Right cardiac atrium (tissue), 5 donors: ENCODE results near the gene OR2A12. TPM values are rescaled to one million over a fixed set of nuclear protein-coding genes. Genes with fewer than 3 reads are reported as not detected.
"Not testable (repeated sequence)": the region's sequence is repeated elsewhere in the genome, so short reads cannot be mapped to it uniquely, and the experiment has no call there.

Experiments used
- ATAC-seq, 2 donors: fragments of 200-7000 bp; cut with Tn5 transposase; one replicate each; pipeline versions ENCODE4 v1.8.0 to v1.9.1; 2020; ENCODE audit warnings: moderate library complexity in 2 of 2, mild to moderate bottlenecking in 1 of 2
- DNase-seq, 3 donors: peaks; one replicate each; pipeline ENCODE4 v3.0.0-alpha.2; 2020
- H3K27ac ChIP-seq: one replicate; pipeline ENCODE4 v1.5.1; 2013; ENCODE audit warnings: mild to moderate bottlenecking, low read length, control low read depth, moderate library complexity
- H3K27me3 ChIP-seq: one replicate; pipeline ENCODE4 v1.6.1; 2013; ENCODE audit not compliant: control insufficient read depth, insufficient read depth
- H3K4me1 ChIP-seq: one replicate; pipeline ENCODE4 v1.6.1; 2013; ENCODE audit warnings: low read length; ENCODE audit not compliant: control insufficient read depth, insufficient read depth
- H3K4me3 ChIP-seq: one replicate; pipeline ENCODE4 v1.5.1; 2013; ENCODE audit warnings: low read length, control low read depth
- H3K9me3 ChIP-seq: one replicate; pipeline ENCODE4 v1.6.1; 2013; ENCODE audit warnings: low read length; ENCODE audit not compliant: control insufficient read depth
- WGBS: extraction: QIAGEN DNeasy Blood & Tissue Kit; methylation state at CpG from one replicate; pipeline ENCODE4 v1.1.7; 2013; 5-methylcytosine and 5-hydroxymethylcytosine counted together
- intact Hi-C, 4 donors: fragments of 100-400 bp; cut with DNase I; formaldehyde crosslinking; loops; one replicate each; pipeline versions ENCODE4 v1.11.0 to v1.14.0; 2022 to 2023
- long read RNA-seq, 4 donors: library from polyadenylated mRNA; unstranded; transcript quantifications; one replicate each; pipeline ENCODE4 v2.0.0, GENCODE V29; 2020 to 2021
- polyA plus RNA-seq: library from polyadenylated mRNA; stranded (reverse); fragments of 200-250 nt; gene quantifications from one replicate; pipeline ENCODE4 v1.2.3, GENCODE V29; 2013
- total RNA-seq, 4 donors: library from RNA; stranded (reverse); fragmentation: NEBNext Ultra II Directional; extraction: Animal tissue kit (Norgen Biotek cat#: 25700); gene quantifications; one replicate each; pipeline ENCODE4 v1.2.1, GENCODE V29; 2021
- donor health status: healthy with polysubstance abuse.
- donor health status: DM: no; HTN: yes; CAD: no.
- donor health status: DM: no; HTN: no; CAD: no.
- donor health status: DM: no; HTN: yes; CAD: no; lungs with severe emphysema.
- donor health status: DM: yes; HTN: yes; CAD: no.

Gene OR2A12, protein sequence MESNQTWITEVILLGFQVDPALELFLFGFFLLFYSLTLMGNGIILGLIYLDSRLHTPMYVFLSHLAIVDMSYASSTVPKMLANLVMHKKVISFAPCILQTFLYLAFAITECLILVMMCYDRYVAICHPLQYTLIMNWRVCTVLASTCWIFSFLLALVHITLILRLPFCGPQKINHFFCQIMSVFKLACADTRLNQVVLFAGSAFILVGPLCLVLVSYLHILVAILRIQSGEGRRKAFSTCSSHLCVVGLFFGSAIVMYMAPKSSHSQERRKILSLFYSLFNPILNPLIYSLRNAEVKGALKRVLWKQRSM
- total RNA-seq (not detected), polyA plus RNA-seq (not detected)
- long read RNA-seq, donor 1: 0 reads
- long read RNA-seq, donor 2: 0 reads
- long read RNA-seq, donor 3: 0 reads
- long read RNA-seq, donor 4: 0 reads

DNA sequence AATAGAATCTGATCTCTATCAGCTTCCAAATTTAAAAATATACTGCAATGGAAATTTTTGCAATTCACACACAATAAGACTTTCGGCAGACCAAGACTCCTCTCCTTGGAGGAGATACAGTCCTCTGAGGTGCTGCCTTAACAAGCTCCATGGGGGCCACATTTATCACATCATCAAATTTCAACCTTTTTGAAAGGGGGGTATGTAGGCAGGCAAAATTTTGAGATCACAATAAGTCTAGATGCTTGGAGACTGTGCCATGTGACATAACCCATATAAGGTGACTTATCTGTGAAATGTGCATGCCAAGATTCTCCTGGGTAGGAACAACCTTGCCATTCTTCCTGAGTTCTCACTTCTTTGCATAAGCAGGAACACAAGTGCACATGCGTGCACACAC is at the start of gene OR2A12:
OR2A12 (plus strand) TSS at position 301 of the 400 bp plus-strand sequence. CDS start 8,830 bp downstream, outside the sequence.
- 80% methylated on average over 2 of the region's 2 CpGs for WGBS
- intact Hi-C loops: no loop called here

DNA sequence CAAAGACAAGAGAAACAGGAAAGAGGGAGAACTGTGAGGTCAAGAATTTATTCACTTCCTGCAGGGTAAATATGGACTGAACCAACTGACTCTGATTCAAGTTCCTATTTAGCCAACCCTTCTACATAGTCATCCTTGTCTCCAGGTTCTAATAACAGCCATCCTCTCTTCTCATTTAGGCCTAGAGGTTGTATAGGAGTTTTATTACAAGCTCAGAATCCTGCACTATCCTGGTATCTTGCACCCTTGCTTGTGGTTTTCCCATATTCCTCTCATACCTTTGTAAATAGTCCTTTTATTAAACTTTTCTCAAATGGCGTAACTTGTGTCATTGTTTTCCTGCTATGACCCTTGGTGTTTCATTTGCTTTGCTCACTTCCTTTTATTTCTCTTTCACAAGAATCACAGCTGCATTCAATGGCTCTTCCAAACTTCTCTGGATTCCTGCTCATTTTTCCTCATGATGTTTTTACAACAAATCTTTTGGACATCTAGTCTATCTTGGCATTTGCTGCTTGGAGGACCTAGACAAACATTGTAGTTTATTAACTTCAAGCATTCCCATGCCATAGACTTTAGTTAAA is 49.7 kb upstream of the OR2A12 start:
- Histone ChIP-seq H3K4me1 (no peaks in the 10 kb centered on the region), H3K27ac (no peak overlapping the region), H3K4me3 (no peak overlapping the region), H3K27me3 (no peaks in the 10 kb centered on the region), H3K9me3 (no peaks in the 10 kb centered on the region)
- DNase-seq: no peak
- 84% methylated on average over 1 of the region's 1 CpG for WGBS
- ATAC-seq: no peak
- intact Hi-C loops: no loop called here

More for the DNA sequence above, at the start of gene OR2A12:
- H3K4me3 ChIP-seq: no peak within 1 kb of the TSS
- no peaks in the 10 kb centered on the region for H3K9me3 ChIP-seq
- H3K4me1 ChIP-seq: no peaks in the 10 kb centered on the region
- no peak within 1 kb of the TSS for H3K27ac ChIP-seq
- DNase-seq: no peak
- no peaks in the 10 kb centered on the region for H3K27me3 ChIP-seq
- ATAC-seq: no peak

DNA sequence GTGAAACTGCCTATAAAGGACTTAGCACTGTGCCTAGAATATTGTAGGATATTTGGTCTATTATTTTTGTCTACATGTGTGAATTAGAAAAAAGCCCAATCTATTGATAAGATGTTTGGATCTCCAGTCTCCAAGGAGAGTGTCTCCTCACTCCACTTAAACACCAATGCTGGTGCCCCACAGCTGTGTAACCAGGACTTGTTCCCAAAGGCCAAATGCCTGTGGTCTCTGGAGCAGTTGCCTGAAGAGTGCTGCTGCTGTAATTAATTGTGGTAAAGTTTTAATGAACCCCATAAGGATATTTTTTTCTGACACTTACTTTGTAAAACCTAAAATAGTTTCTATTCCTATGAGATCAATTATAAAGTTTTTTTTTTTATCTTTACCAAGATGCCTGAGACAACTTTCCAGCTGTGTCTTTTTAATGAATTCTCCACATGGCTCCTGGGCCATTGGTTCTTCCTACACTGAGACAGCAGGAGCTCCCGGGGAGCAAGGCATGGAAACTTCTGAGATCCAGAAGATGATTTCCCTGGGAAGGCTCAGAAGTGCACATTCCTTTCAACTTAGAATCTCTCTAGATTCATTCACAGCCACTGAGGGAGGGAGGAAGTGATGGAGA is 48.6 kb upstream of the OR2A12 start:
- H3K9me3 ChIP-seq: no peaks in the 10 kb centered on the region
- 43% methylated on average over 1 of the region's 1 CpG for WGBS
- H3K27me3 ChIP-seq: no peaks in the 10 kb centered on the region
- ATAC-seq: no peak
- H3K4me1 ChIP-seq: no peaks in the 10 kb centered on the region
- no peak overlapping the region for H3K27ac ChIP-seq
- no peak overlapping the region for H3K4me3 ChIP-seq
- no peak for DNase-seq
- intact Hi-C loops: no loop called here

DNA sequence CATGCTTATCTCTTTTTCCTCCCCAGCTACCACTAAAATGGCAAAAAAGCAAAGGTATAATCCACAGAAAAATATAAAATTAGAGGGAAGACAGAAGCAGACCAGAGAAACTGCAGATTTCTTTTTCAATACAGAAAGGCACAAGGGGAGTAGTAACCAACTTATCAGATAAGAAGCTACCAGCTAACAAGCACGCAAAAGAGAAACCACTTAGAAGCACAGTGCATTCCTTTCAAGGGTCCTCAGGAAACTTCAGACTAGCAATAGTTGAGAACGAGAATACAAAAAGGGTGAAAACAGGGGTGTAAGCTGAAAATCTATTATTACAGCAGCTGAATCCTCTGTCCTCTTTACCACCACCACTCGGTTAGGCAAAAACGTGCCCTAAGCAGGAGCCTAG is 47.2 kb upstream of the OR2A12 start:
- WGBS: 66% methylated on average over 4 of the region's 4 CpGs
- no peak overlapping the region for H3K27ac ChIP-seq
- ATAC-seq (no peak), DNase-seq (no peak)
- no peaks in the 10 kb centered on the region for H3K4me1 ChIP-seq
- no peak overlapping the region for H3K4me3 ChIP-seq
- no peaks in the 10 kb centered on the region for H3K9me3 ChIP-seq
- intact Hi-C loops: no loop called here
- no peaks in the 10 kb centered on the region for H3K27me3 ChIP-seq

DNA sequence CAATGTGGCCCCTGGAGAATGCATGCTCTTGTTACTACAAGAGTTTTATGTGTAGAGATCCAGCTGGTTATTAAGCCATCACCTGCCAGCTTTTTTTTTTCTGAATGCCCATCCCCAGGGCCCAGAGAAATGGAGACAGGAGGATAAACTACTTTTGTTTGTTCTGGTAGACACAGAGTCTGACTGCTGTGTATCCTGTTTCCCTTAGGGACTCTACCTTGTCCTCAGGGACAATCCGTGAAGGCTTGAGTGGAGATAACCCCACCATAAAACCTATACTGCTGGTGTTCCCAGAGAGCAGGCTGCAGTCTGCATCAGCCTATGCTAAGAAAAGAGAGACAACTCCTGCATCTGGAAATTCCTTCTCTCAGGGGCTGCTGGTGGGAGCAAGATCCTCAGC is 37.4 kb upstream of the OR2A12 start, which contains the start of gene OR2A5:
OR2A5 (plus strand) TSS at position 301 of the 400 bp plus-strand sequence. CDS start 1,454 bp downstream, outside the sequence.
- Histone ChIP-seq H3K9me3 (no peaks in the 10 kb centered on the region), H3K27ac (no peak within 1 kb of the TSS), H3K27me3 (no peaks in the 10 kb centered on the region), H3K4me3 (no peak within 1 kb of the TSS), H3K4me1 (no peaks in the 10 kb centered on the region)
- DNase-seq: no peak
- ATAC-seq: no peak
- intact Hi-C loops: no loop called here
- WGBS: 62% methylated on average over 1 of the region's 1 CpG

DNA sequence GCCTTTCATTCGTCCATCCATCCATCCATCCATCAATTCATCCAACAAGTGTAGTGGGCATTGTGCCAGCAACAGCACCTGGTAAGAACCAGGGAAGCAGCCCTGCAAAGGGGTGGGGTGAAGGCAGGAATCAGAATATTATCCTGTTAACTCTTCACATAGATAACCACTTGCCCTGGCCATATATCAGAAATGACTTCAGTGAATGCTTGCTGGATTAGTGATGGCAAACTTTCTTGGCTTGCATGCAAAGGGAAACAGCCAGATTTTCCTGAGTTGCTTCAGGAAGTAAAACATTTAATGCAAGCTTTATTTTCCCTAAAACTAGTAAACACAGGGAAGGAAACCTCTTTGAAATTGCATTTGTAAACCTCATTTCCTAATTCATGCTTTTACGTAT is 36.6 kb upstream of the OR2A12 start:
- WGBS: 54% methylated on average over 2 of the region's 2 CpGs
- Histone ChIP-seq H3K4me3 (no peak overlapping the region), H3K9me3 (no peaks in the 10 kb centered on the region), H3K4me1 (no peaks in the 10 kb centered on the region), H3K27ac (no peak overlapping the region), H3K27me3 (no peaks in the 10 kb centered on the region)
- DNase-seq (no peak), ATAC-seq (no peak)
- intact Hi-C loops: no loop called here

DNA sequence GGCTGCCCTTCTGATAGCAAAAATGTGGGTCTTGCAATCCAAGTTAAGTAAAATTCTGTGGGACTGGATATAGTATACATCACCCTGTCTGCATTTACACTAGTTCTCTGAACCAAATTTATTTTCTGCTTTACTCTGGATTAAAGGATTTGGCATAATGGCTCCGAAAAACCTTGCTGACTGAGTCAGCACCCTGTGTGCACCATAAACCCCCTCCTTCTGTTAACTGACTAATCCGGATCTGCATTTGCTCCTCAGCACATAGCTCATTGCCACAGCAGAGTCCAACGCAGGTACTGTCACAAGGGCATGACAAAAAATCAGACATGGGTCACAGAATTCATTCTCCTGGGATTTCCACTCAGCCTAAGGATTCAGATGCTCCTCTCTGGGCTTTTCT is 36.0 kb upstream of the OR2A12 start:
- no peak overlapping the region for H3K27ac ChIP-seq
- H3K4me3 ChIP-seq: no peak overlapping the region
- 78% methylated on average over 3 of the region's 3 CpGs for WGBS
- intact Hi-C loops: no loop called here
- no peaks in the 10 kb centered on the region for H3K4me1 ChIP-seq
- H3K9me3 ChIP-seq: no peaks in the 10 kb centered on the region
- DNase-seq (no peak), ATAC-seq (no peak)
- H3K27me3 ChIP-seq: no peaks in the 10 kb centered on the region

DNA sequence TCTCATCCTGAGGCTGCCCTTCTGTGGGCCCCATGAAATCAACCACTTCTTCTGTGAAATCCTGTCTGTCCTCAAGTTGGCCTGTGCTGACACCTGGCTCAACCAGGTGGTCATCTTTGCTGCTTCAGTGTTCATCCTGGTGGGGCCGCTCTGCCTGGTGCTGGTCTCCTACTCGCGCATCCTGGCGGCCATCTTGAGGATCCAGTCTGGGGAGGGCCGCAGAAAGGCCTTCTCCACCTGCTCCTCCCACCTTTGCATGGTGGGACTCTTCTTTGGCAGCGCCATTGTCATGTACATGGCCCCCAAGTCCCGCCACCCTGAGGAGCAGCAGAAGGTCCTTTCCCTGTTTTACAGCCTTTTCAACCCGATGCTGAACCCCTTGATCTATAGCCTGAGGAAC is 35.2 kb upstream of the OR2A12 start:
- not testable (repeated sequence) for H3K4me1 ChIP-seq, DNase-seq
- WGBS: 88% methylated on average over 8 of the region's 8 CpGs

DNA sequence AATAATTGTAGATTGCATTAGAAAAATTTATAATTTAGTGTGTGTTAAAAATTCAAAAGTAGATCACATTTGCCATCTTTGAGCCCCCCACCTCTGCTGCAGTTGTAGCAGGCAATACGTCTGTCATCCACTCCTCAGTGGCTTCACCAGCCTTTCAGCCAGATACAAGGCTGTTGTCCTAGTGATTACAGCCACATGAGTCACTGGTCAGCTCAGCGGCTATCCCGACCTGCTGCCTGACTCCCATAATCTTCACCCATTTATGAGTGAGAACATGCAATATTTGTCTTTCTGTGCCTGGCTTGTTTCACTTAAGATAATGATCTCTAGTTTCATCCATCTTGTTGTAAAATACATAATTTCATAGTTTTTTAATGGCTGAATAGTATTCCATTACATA is 28.1 kb upstream of the OR2A12 start:
- WGBS: 75% methylated on average over 3 of the region's 3 CpGs
- no peaks in the 10 kb centered on the region for H3K4me1 ChIP-seq
- H3K4me3 ChIP-seq: no peak overlapping the region
- H3K27me3 ChIP-seq: no peaks in the 10 kb centered on the region
- H3K9me3 ChIP-seq: no peaks in the 10 kb centered on the region
- H3K27ac ChIP-seq: no peak overlapping the region
- intact Hi-C loops: no loop called here
- DNase-seq (no peak), ATAC-seq (no peak)

More for the DNA sequence above, 35.2 kb upstream of the OR2A12 start:
- H3K9me3 ChIP-seq, ATAC-seq, H3K4me3 ChIP-seq, H3K27ac ChIP-seq, H3K27me3 ChIP-seq, intact Hi-C loops: not testable (repeated sequence)

DNA sequence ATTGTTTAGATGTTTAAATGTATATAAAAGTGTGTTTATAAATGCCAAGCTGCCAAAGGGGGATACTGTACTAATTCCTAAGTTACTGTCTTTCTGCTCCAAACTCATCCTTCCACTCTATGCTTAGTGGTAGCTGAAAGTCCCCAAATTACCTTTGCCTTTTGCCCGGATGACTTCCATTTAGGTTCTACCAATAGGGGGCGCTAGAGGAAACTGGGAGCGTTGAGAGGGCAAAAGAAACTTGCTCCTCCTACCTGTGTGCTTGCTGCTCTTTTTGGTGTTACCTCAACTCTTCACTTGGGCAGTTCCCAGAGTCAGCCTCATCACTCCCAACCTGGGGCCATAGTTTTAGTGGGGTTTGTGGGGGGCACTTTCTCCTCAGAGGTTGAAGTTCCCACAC is 22.4 kb upstream of the OR2A12 start:
- no peak overlapping the region for H3K27ac ChIP-seq
- WGBS: 42% methylated on average over 3 of the region's 3 CpGs
- DNase-seq (peak in 1 of 3 donors; percentile 0), ATAC-seq (no peak)
- no peaks in the 10 kb centered on the region for H3K9me3 ChIP-seq
- no peaks in the 10 kb centered on the region for H3K4me1 ChIP-seq
- H3K4me3 ChIP-seq: no peak overlapping the region
- intact Hi-C loops: no loop called here
- H3K27me3 ChIP-seq: no peaks in the 10 kb centered on the region

DNA sequence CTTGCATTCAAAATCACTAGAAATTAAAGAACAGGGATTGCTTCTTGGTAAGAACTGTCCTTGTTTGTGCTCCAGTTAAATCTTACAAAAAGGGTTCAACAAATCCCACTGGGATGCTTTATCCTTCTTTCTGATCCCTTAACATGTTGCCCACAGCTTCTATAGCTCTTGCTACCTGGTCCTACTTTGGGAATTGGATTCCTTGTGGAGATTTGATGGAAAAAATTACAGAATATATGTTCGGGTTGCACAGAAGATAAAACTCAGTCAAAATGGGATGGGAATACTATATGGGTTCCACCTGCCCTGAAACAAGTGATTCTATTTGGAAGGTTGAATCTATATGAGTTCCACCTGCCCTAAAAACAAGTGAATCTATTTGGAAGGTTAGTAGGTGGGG is 16.6 kb upstream of the OR2A12 start, which contains the start of gene OR2A25:
OR2A25 (plus strand) TSS at position 301 of the 400 bp plus-strand sequence. CDS start 4,409 bp downstream, outside the sequence.
- Histone ChIP-seq H3K4me3 (no peak within 1 kb of the TSS), H3K4me1 (no peaks in the 10 kb centered on the region), H3K9me3 (no peaks in the 10 kb centered on the region), H3K27ac (no peak within 1 kb of the TSS), H3K27me3 (no peaks in the 10 kb centered on the region)
- no peak for DNase-seq
- ATAC-seq: no peak
- intact Hi-C loops: no loop called here
- 64% methylated on average over 1 of the region's 1 CpG for WGBS
